K562 (cell line): ENCODE data around the gene CKMT2. TPM values are rescaled to one million over a fixed set of nuclear protein-coding genes. Genes with fewer than 3 reads are reported as not detected.

Source experiments
- ATAC-seq: fragments of 200-7000 bp; cut with Tn5 transposase; 3 replicates; pipeline ENCODE4 v1.9.1; 2020; ENCODE audit warnings: moderate library complexity
- BruUV-seq: library from RNA; stranded (reverse); fragments of 400-500 nt; replicated peaks from 2 replicates; lab custom pipeline; 2021; lab: Mats Ljungman, UMichigan
- CTCF ChIA-PET: fragments of 300-600 bp; formaldehyde crosslinking; extraction: SDS; loops from one replicate; lab custom pipeline; 2021; ENCODE audit warnings: low intra/inter-chr PET ratio; lab: Yijun Ruan, JAX
- POLR2A ChIA-PET: fragments of 300-600, 350-650 bp; sonication (Branson Sonifier 250); formaldehyde crosslinking; extraction: SDS; loops from one replicate; lab custom pipeline; 2021; ENCODE audit warnings: antibody characterized with exemption, inconsistent platforms; lab: Yijun Ruan, JAX
- DNase-seq, 4 experiments: peaks; one replicate each; pipeline versions ENCODE4 v3.0.0 to v3.0.0-alpha.2; 2011 to 2018; ENCODE audit warnings: low spot score in 3 of 4, mixed read lengths in 3 of 4; ENCODE audit errors: extremely low read depth in 1 of 4
- FAIRE-seq: peaks from 2 replicates; lab custom pipeline; 2011; peaks lifted over from hg19 to GRCh38; lab: Jason Lieb, UNC
- H2AFZ ChIP-seq: 2 replicates; pipeline ENCODE4 v1.6.0; 2011; ENCODE audit warnings: low read depth, low read length, control low read depth, inconsistent platforms
- H3K27ac ChIP-seq: fragments of 200-600 bp; 3 replicates; pipeline ENCODE4 v1.8.0; 2011; ENCODE audit warnings: low read depth, mild to moderate bottlenecking, control low read depth, inconsistent platforms, low read length, moderate library complexity, mixed read lengths; ENCODE audit errors: extremely low read depth
- H3K27me3 ChIP-seq, 2 experiments: fragments of 300-600 bp in 1 of 2; 2 replicates in 1 of 2; 3 replicates in 1 of 2; pipeline versions ENCODE4 v1.6.0 to v1.8.0; 2011; ENCODE audit warnings: inconsistent platforms in 2 of 2, low read length in 2 of 2, mild to moderate bottlenecking in 1 of 2, mixed read lengths in 1 of 2, moderate library complexity in 1 of 2; ENCODE audit not compliant: control insufficient read depth in 2 of 2, insufficient read depth in 2 of 2
- H3K36me3 ChIP-seq: fragments of 300-600 bp; 3 replicates; pipeline ENCODE4 v1.8.0; 2011; ENCODE audit warnings: mild to moderate bottlenecking, low read length, inconsistent platforms; ENCODE audit not compliant: control insufficient read depth, insufficient read depth
- H3K4me1 ChIP-seq, 2 experiments: fragments of 200-600 bp in 1 of 2; replicated peaks in 1 of 2; 2 replicates in 1 of 2; 3 replicates in 1 of 2; pipeline versions ENCODE4 v1.5.1 to v1.8.0; 2011; ENCODE audit warnings: inconsistent platforms in 2 of 2, low read length in 2 of 2, mild to moderate bottlenecking in 1 of 2, mixed read lengths in 1 of 2, moderate library complexity in 1 of 2; ENCODE audit not compliant: control insufficient read depth in 2 of 2, insufficient read depth in 2 of 2
- H3K4me2 ChIP-seq: 2 replicates; pipeline ENCODE4 v1.6.1; 2011; ENCODE audit warnings: low read length, control low read depth, inconsistent platforms, mixed read lengths; ENCODE audit not compliant: insufficient read depth
- H3K4me3 ChIP-seq: fragments of 200-600 bp; sonication (generic), shearing (Covaris generic); 2 replicates; pipeline ENCODE4 v1.5.1; 2016; ENCODE audit warnings: control low read depth, inconsistent platforms
- H3K79me2 ChIP-seq: fragments of 200-600 bp; 3 replicates; pipeline ENCODE4 v1.8.0; 2011; ENCODE audit warnings: low read length, inconsistent platforms; ENCODE audit not compliant: control insufficient read depth, insufficient read depth
- H3K9ac ChIP-seq, 2 experiments: 2 replicates each; pipeline versions ENCODE4 v1.6.0 to v1.6.1; 2011; ENCODE audit warnings: low read depth in 2 of 2, low read length in 2 of 2, control low read depth in 1 of 2, inconsistent platforms in 1 of 2, mild to moderate bottlenecking in 1 of 2, mixed read lengths in 1 of 2; ENCODE audit not compliant: insufficient read depth in 1 of 2
- H3K9me1 ChIP-seq: one replicate; pipeline ENCODE4 v1.6.0; 2011; ENCODE audit warnings: inconsistent platforms, mild to moderate bottlenecking, low read length, moderate library complexity; ENCODE audit not compliant: control insufficient read depth, insufficient read depth
- H3K9me3 ChIP-seq: replicated peaks from 2 replicates; pipeline ENCODE4 v1.5.1; 2011; ENCODE audit warnings: low read depth, low read length, inconsistent platforms; ENCODE audit not compliant: control insufficient read depth, insufficient read depth
- H4K20me1 ChIP-seq: replicated peaks from 2 replicates; pipeline ENCODE4 v1.6.1; 2011; ENCODE audit warnings: low read length, inconsistent platforms, mixed read lengths; ENCODE audit not compliant: control insufficient read depth, insufficient read depth
- ATF3 ChIP-seq, 2 experiments: fragments of 450-650 bp in 1 of 2; sonication (generic) in 1 of 2; formaldehyde crosslinking in 1 of 2; IDR thresholded peaks in 1 of 2; conservative IDR thresholded peaks in 1 of 2; 2 replicates each; pipeline versions ENCODE4 v1.6.1 to v1.8.1; 2016 to 2023; ENCODE audit warnings: mild to moderate bottlenecking in 2 of 2, moderate library complexity in 2 of 2, inconsistent platforms in 1 of 2, missing genetic modification reagents in 1 of 2
- GATA2 ChIP-seq: sonication (generic); formaldehyde crosslinking; IDR thresholded peaks from 2 replicates; pipeline ENCODE4 v1.4.0; 2020; ENCODE audit warnings: mild to moderate bottlenecking, missing genetic modification reagents
- GTF2E2 ChIP-seq: fragments of 200-800 bp; sonication (Bioruptor generic); IDR thresholded peaks from 2 replicates; pipeline ENCODE4 v1.6.1; 2016; ENCODE audit warnings: missing genetic modification characterization, missing compliant biosample characterization
- HBP1 ChIP-seq: fragments of 450-650 bp; formaldehyde crosslinking; IDR thresholded peaks from 2 replicates; pipeline ENCODE4 v1.4.0; 2022; ENCODE audit warnings: missing genetic modification characterization
- HDAC2 ChIP-seq: fragments of 450-650 bp; IDR thresholded peaks from 2 replicates; pipeline ENCODE4 v1.6.1; 2016; ENCODE audit warnings: mild to moderate bottlenecking
- HMBOX1 ChIP-seq: sonication (generic); IDR thresholded peaks from 2 replicates; pipeline ENCODE4 v1.6.1; 2016
- HMG20B ChIP-seq: fragments of 250-450 bp; sonication (Bioruptor Pico); IDR thresholded peaks from 2 replicates; pipeline ENCODE4 v1.5.0; 2021; ENCODE audit warnings: mild to moderate bottlenecking
- KAT2B ChIP-seq: IDR thresholded peaks from one replicate; pipeline ENCODE4 v1.6.1; 2012; ENCODE audit warnings: low read depth, mild to moderate bottlenecking, control low read depth, inconsistent platforms, low read length, moderate library complexity
- NR2C1 ChIP-seq, 2 experiments: fragments of 450-650 bp; IDR thresholded peaks; 2 replicates each; pipeline ENCODE4 v1.6.1; 2017; ENCODE audit warnings: mild to moderate bottlenecking in 2 of 2, antibody characterized with exemption in 1 of 2, inconsistent platforms in 1 of 2, missing compliant biosample characterization in 1 of 2, missing genetic modification characterization in 1 of 2
- RBBP5 ChIP-seq: fragments of 200-600 bp; sonication (generic); IDR thresholded peaks from 2 replicates; pipeline ENCODE4 v1.6.1; 2012; ENCODE audit warnings: borderline replicate concordance, mild to moderate bottlenecking, low read length, control low read depth, inconsistent platforms; ENCODE audit not compliant: insufficient read depth, poor library complexity, severe bottlenecking
- THRA ChIP-seq: fragments of 450-650 bp; IDR thresholded peaks from 2 replicates; pipeline ENCODE4 v1.6.1; 2017; ENCODE audit warnings: mild to moderate bottlenecking, moderate library complexity
- ZNF707 ChIP-seq: fragments of 250-450 bp; sonication (Bioruptor Pico); conservative IDR thresholded peaks from 2 replicates; pipeline ENCODE4 v1.8.0; 2022; ENCODE audit warnings: inconsistent platforms, mild to moderate bottlenecking, moderate library complexity
- ZNF830 ChIP-seq: fragments of 250-450 bp; sonication (Bioruptor Pico); IDR thresholded peaks from 2 replicates; pipeline ENCODE4 v1.5.0; 2021; ENCODE audit warnings: mild to moderate bottlenecking
- WGBS: fragments of 100-300 bp; shearing (Covaris generic); methylation state at CpG from one replicate; pipeline ENCODE4 v1.1.6; 2016; ENCODE audit warnings: low coverage, mixed read lengths; ENCODE audit not compliant: insufficient coverage; ENCODE audit errors: missing lambda C conversion rate; 5-methylcytosine and 5-hydroxymethylcytosine counted together
- in situ Hi-C: fragments of 300-500 bp; cut with MboI; formaldehyde crosslinking; loops from 4 replicates; pipeline ENCODE4 v1.15.0; 2018; ENCODE audit warnings: inconsistent platforms, mixed read lengths
- intact Hi-C: fragments of 100-400 bp; cut with micrococcal nuclease; formaldehyde crosslinking; loops from 2 replicates; pipeline ENCODE4 v1.14.2; 2022
- polyA plus RNA-seq, 8 experiments: library from polyadenylated mRNA; depleted of rRNA in 4 of 8; stranded (reverse) in 5 of 8; unstranded in 3 of 8; fragments of >200 nt; fragmentation: Nextera tagmentation in 2 of 8; fragmentation: Illumina TruSeq in 1 of 8; extraction: Ambion mirVana in 2 of 8; extraction: Trizol in 1 of 8; gene quantifications; 2 replicates each; pipeline versions ENCODE4 v1.2.1 to v1.2.3, GENCODE V29; 2011 to 2014; ENCODE audit warnings: inconsistent platforms in 1 of 8, missing spikeins in 1 of 8
- total RNA-seq, 7 experiments: library from RNA; depleted of rRNA in 6 of 7; stranded (reverse); fragments of >200 nt in 6 of 7; fragmentation: Illumina TruSeq in 2 of 7; extraction: Trizol in 2 of 7; gene quantifications; 2 replicates each; pipeline versions ENCODE4 v1.2.1 to v1.2.3, GENCODE V29; 2011 to 2021; ENCODE audit warnings: low replicate concordance in 1 of 7

Gene CKMT2
- total and polyA plus RNA-seq, 9 of the 15 experiments (the other 6 are each of a cell fraction or from before 2014, with no cell fraction given), result 0.03 TPM; not detected in 8

- Histone ChIP-seq H3K79me2 (peaks cover 42% of the 10 kb centered on the region), H3K9ac (no peak overlapping the region), H2AFZ (no peak overlapping the region), H4K20me1 (no peaks in the 10 kb centered on the region), H3K4me2 (no peak overlapping the region), H3K9me3 (peaks cover 2% of the 10 kb centered on the region; the same call in 1 of the 2 replicates), H3K4me3 (no peak overlapping the region), H3K27me3 (no peaks in the 10 kb centered on the region), H3K9me1 (no peaks in the 10 kb centered on the region)
- intact Hi-C loops (loop anchor here (5.0 kb wide), 1 partner anchor 90 kb away; no protein-coding TSS in a partner anchor), in situ Hi-C loops (no loop called here)
- ChIA-PET CTCF (no interaction called here), POLR2A (no interaction called here)
- 68% methylated on average over 4 of the region's 4 CpGs for WGBS
- FAIRE-seq, result no peak
- no peak for ATAC-seq
- BruUV-seq, result no TSS peak
- no peak for DNase-seq
- TF ChIP-seq GTF2E2 (tag) (no peak), THRA (no peak), KAT2B (no peak), HDAC2 (no peak), HBP1 (CRISPR knock-in tag) (no peak), ZNF830 (CRISPR knock-in tag) (no peak), RBBP5 (no peak), GATA2 (CRISPR knock-in tag) (no peak), HMBOX1 (no peak), ATF3 (IDR thresholded peaks at IDR 0.05) (no peak), ATF3 (CRISPR knock-in tag; conservative IDR thresholded peaks at IDR 0.05) (no peak), HMG20B (no peak), NR2C1 (IDR thresholded peaks at IDR 0.05) (no peak), NR2C1 (tag; IDR thresholded peaks at IDR 0.05) (no peak), ZNF707 (CRISPR knock-in tag) (no peak)
- TF ChIP-seq, all 486 proteins: peak for 0
- peaks cover 3 to 8% of the 10 kb centered on the region in 2 experiments for H3K4me1 ChIP-seq
- H3K36me3 ChIP-seq, result peaks cover 6% of the 10 kb centered on the region; the same call in 1 of the 3 replicates
- no peak overlapping the region for H3K27ac ChIP-seq
Measured at GRCh38 chr5:81297531-81297930, 64.4 kb downstream of the CKMT2 start.
